ENCODE measurements around the gene ZNF136. TPM values are rescaled to one million over a fixed set of nuclear protein-coding genes. Genes with fewer than 3 reads are reported as not detected.

Gene ZNF136
- total and polyA plus RNA-seq, 10 of the 15 experiments (the other 5 are each of a cell fraction or from before 2014, with no cell fraction given): 2.8 to 7.8 (median 6.7) TPM

GRCh38 chr19:12162513-12162881, 399 bp upstream of the ZNF136 start (continued):
- TF ChIP-seq NR2F1 (conservative IDR thresholded peaks at IDR 0.05) (no peak), GATAD2B (conservative IDR thresholded peaks at IDR 0.05; ENCODE audit: low read depth) (no peak), RCOR1 (conservative IDR thresholded peaks at IDR 0.05; ENCODE audit: low read depth, low read length) (no peak), POLR2AphosphoS5 (IDR thresholded peaks at IDR 0.05; ENCODE audit: low read length) (no peak), NRF1 (conservative IDR thresholded peaks at IDR 0.05; ENCODE audit: low read depth, low read length) (no peak)

- H4K20me1 ChIP-seq (ENCODE audit: control insufficient read depth, insufficient read depth): no peaks in the 10 kb centered on the region
- peaks cover 1% of the 10 kb centered on the region; the same call in 2 of the 3 replicates for H3K9me3 ChIP-seq (replicated peaks; ENCODE audit: control insufficient read depth, insufficient read depth, low read length)
- ChIA-PET RAD21 (ENCODE audit: unreplicated experiment) (interaction anchor here (1.3 to 1.7 kb wide), 4 partner anchors 104 to 169 kb away, joined by 4 to 11 read pairs (median 4); partner anchors contain the start of gene ZNF563), POLR2A (no interaction called here), SMC1A (ENCODE audit: uncharacterized antibody, unreplicated experiment) (interaction anchor here (1.3 kb wide), 1 partner anchor 239 kb away, joined by 5 read pairs; the partner anchor contains the start of gene ZNF700), CTCF (interaction anchor here (1.4 to 1.7 kb wide), 2 partner anchors 73 to 169 kb away, joined by 4 to 6 read pairs; partner anchors contain the start of gene ZNF563)
- no peak overlapping the region for H2AFZ ChIP-seq (ENCODE audit: control insufficient read depth, low read depth, low read length)
- DNase-seq (ENCODE audit: low read depth, low spot score) (no peak), ATAC-seq (no peak), FAIRE-seq (no peak)
- no peak for TF ChIP-seq MYB (IDR thresholded peaks at IDR 0.05; ENCODE audit: borderline replicate concordance, low read depth, low read length)
- no peak for TF ChIP-seq JUNB (IDR thresholded peaks at IDR 0.05)
- TF ChIP-seq NR2C2 (IDR thresholded peaks at IDR 0.05; ENCODE audit: borderline replicate concordance, control insufficient read depth, insufficient read length, low read depth): no peak
- no peak for TF ChIP-seq LARP7 (IDR thresholded peaks at IDR 0.05)
- no peak for TF ChIP-seq HDAC2 (IDR thresholded peaks at IDR 0.05)
- no peak for TF ChIP-seq SRF (IDR thresholded peaks at IDR 0.05; ENCODE audit: low read depth in 2 of 2, low read length in 2 of 2)
- TF ChIP-seq NFXL1 (IDR thresholded peaks at IDR 0.05; ENCODE audit: borderline replicate concordance): no peak
- TF ChIP-seq PAX5 (IDR thresholded peaks at IDR 0.05; ENCODE audit: borderline replicate concordance, low read depth, low read length): no peak
- no peak for TF ChIP-seq JUND (IDR thresholded peaks at IDR 0.05; ENCODE audit: low read depth, low read length)
- TF ChIP-seq HSF1 (IDR thresholded peaks at IDR 0.05; ENCODE audit: low read depth, low read length): no peak
- TF ChIP-seq TARDBP (IDR thresholded peaks at IDR 0.05; ENCODE audit: borderline replicate concordance): no peak
- TF ChIP-seq HDAC6 (IDR thresholded peaks at IDR 0.05; ENCODE audit: unreplicated experiment): no peak
- no peak for TF ChIP-seq ZNF24 (IDR thresholded peaks at IDR 0.05)
- TF ChIP-seq PBX3 (IDR thresholded peaks at IDR 0.05; ENCODE audit: insufficient replicate concordance, low read depth, low read length): no peak
- no peak for TF ChIP-seq TCF12 (IDR thresholded peaks at IDR 0.05; ENCODE audit: low read depth, low read length)
- TF ChIP-seq FOS (IDR thresholded peaks at IDR 0.05; ENCODE audit: borderline replicate concordance, extremely low read depth, insufficient read length): no peak
- no peak for TF ChIP-seq ZSCAN29 (IDR thresholded peaks at IDR 0.05)
- TF ChIP-seq YY1 (IDR thresholded peaks at IDR 0.05; ENCODE audit: low read depth, low read length): no peak
- no peaks in the 10 kb centered on the region for H3K27me3 ChIP-seq (replicated peaks in 1 of 2; ENCODE audit: control insufficient read depth in 2 of 2, insufficient read depth in 2 of 2, low read length in 1 of 2)
- H3K9ac ChIP-seq (ENCODE audit: control insufficient read depth, insufficient read depth, low read length): peak overlapping the region; percentile 97
- H3K79me2 ChIP-seq (ENCODE audit: control insufficient read depth, insufficient read depth, low read length): peaks cover 24% of the 10 kb centered on the region
- H3K36me3 ChIP-seq (ENCODE audit: control insufficient read depth in 2 of 2, insufficient read depth in 2 of 2, low read length in 1 of 2): peaks cover 0 to 3% of the 10 kb centered on the region in 2 experiments; a peak in 1 of 4 replicates
- intact Hi-C loops (cut with micrococcal nuclease; ENCODE audit: unreplicated experiment): loop anchor here (5.0 to 10.0 kb wide), 2 partner anchors 131 to 168 kb away; partner anchors contain the start of genes ZNF44 and ZNF563
- H3K4me3 ChIP-seq: peak overlapping the region; percentile 95
- H3K4me1 ChIP-seq (ENCODE audit: control insufficient read depth, insufficient read depth, low read length): no peaks in the 10 kb centered on the region
- peak overlapping the region; percentile 84 for H3K27ac ChIP-seq (ENCODE audit: control insufficient read depth, insufficient read depth)
- WGBS (ENCODE audit: insufficient coverage, insufficient replicate concordance, low lambda C conversion rate, missing lambda C conversion rate): 4% methylated on average over 2 of the region's 2 CpGs
- H3K4me2 ChIP-seq (ENCODE audit: control insufficient read depth, insufficient read depth): peak overlapping the region; percentile 80
- BruUV-seq (replicated peaks): no TSS peak
- in situ Hi-C loops (cut with MboI): no loop called here
Observed at GRCh38 chr19:12163826-12164225, 930 bp downstream of the ZNF136 start.
